Choroid plexus epithelial cell (primary cell): ENCODE results near the gene CUL1.

Source experiments
- DNase-seq: peaks from one replicate; pipeline ENCODE4 v3.0.0-alpha.2; 2010; ENCODE audit warnings: low read depth
- H3K4me3 ChIP-seq: 2 replicates; pipeline ENCODE4 v1.5.1; 2011; ENCODE audit warnings: low read depth, mild to moderate bottlenecking, control low read depth, low read length, moderate library complexity
- CTCF ChIP-seq: conservative IDR thresholded peaks from 2 replicates; pipeline ENCODE4 v1.5.1; 2011; ENCODE audit warnings: low read depth, mild to moderate bottlenecking, control low read depth, inconsistent platforms, low read length, moderate library complexity

The CUL1 gene

GRCh38 chr7:148828965-148829364 lies 130.3 kb downstream of the CUL1 start:
- no peak for DNase-seq
- TF ChIP-seq CTCF, result no peak

GRCh38 chr7:148830897-148831692 lies 132.4 kb downstream of the CUL1 start:
- no peak overlapping the region for H3K4me3 ChIP-seq
- TF ChIP-seq CTCF, result no peak
- DNase-seq, result no peak

More at GRCh38 chr7:148828965-148829364, 130.3 kb downstream of the CUL1 start:
- no peak overlapping the region for H3K4me3 ChIP-seq

- H3K4me3 ChIP-seq, result no peak overlapping the region
- TF ChIP-seq CTCF, result no peak
- DNase-seq, result no peak
Observed at GRCh38 chr7:148831782-148832181, 133.1 kb downstream of the CUL1 start.

- TF ChIP-seq CTCF, result no peak
- no peak overlapping the region for H3K4me3 ChIP-seq
- DNase-seq, result no peak
Observed at GRCh38 chr7:148834605-148835004, 135.9 kb downstream of the CUL1 start.

GRCh38 chr7:148835854-148836253 lies 137.2 kb downstream of the CUL1 start:
- DNase-seq, result no peak
- H3K4me3 ChIP-seq, result no peak overlapping the region
- TF ChIP-seq CTCF, result no peak

- no peak for TF ChIP-seq CTCF
- H3K4me3 ChIP-seq, result no peak overlapping the region
- DNase-seq, result no peak
Observed at GRCh38 chr7:148838905-148839304, 140.2 kb downstream of the CUL1 start.
